Thoracic aorta (tissue), 2 donors: ENCODE measurements around the gene DCP1B. TPM values are rescaled to one million over a fixed set of nuclear protein-coding genes. Genes with fewer than 3 reads are reported as not detected.

Experiments
- ATAC-seq: fragments of 150-250 bp; one replicate; pipeline ENCODE4 v1.8.0; 2017; ENCODE audit warnings: low read depth; ENCODE audit not compliant: insufficient number of reproducible peaks, low FRiP score
- DNase-seq: peaks from one replicate; pipeline ENCODE4 v3.0.0-alpha.2; 2020; ENCODE audit warnings: low spot score
- H3K27ac ChIP-seq, 2 donors: fragments of 200-600 bp; sonication (generic); 1 replicate in 1 of 2; 2 replicates in 1 of 2; pipeline ENCODE4 v1.5.1; 2016; ENCODE audit warnings: mild to moderate bottlenecking in 2 of 2, moderate library complexity in 2 of 2
- H3K27me3 ChIP-seq: fragments of 200-600 bp; sonication (generic); replicated peaks from 2 replicates; pipeline ENCODE4 v1.6.0; 2016; ENCODE audit warnings: mild to moderate bottlenecking; ENCODE audit not compliant: insufficient read depth
- H3K36me3 ChIP-seq: fragments of 200-600 bp; sonication (generic); one replicate; pipeline ENCODE4 v1.5.1; 2016
- H3K4me1 ChIP-seq, 2 donors: fragments of 200-600 bp; sonication (generic); 1 replicate in 1 of 2; 2 replicates in 1 of 2; pipeline versions ENCODE4 v1.5.1 to v1.6.0; 2016; ENCODE audit warnings: low read depth in 2 of 2, mild to moderate bottlenecking in 1 of 2; ENCODE audit not compliant: control insufficient read depth in 1 of 2
- H3K4me3 ChIP-seq: fragments of 200-600 bp; sonication (generic); 2 replicates; pipeline ENCODE4 v1.5.1; 2016; ENCODE audit warnings: mild to moderate bottlenecking
- H3K9me3 ChIP-seq: fragments of 200-600 bp; sonication (generic); 2 replicates; pipeline ENCODE4 v1.5.1; 2016
- CTCF ChIP-seq: fragments of 200-600 bp; sonication (generic); IDR thresholded peaks from one replicate; pipeline ENCODE4 v1.5.1; 2019; ENCODE audit warnings: antibody characterized with exemption
- total RNA-seq, 2 donors: library from RNA; depleted of rRNA; stranded (reverse); fragments of >200 nt; gene quantifications; one replicate each; pipeline versions ENCODE4 v1.1.0 to v1.2.3, GENCODE V29; 2016

DCP1B gene
- total RNA-seq, 2 donors from 2014 or later = 16.6 to 19.5 TPM

DNA sequence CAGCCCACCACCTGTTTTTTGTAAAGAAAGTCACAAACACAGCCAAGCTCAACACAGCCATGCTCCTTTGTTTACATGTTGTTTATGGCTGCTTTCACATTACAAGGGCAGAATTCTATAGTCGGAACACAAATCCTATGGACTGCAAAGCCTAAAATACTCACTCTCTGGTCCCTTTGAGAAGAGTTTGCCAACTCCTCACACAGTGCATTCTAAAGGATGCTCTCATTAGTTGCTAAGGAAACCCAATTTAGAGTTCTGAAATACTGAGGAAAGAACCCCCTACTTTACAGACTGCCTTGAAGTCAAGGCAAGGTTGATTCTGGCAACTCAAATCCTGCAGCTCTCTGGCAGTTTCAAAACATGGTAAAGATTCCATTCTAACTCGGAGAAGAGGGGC lies 38.3 kb downstream of the DCP1B start:
- Histone ChIP-seq H3K27me3 (no peaks in the 10 kb centered on the region), H3K4me3 (no peak overlapping the region), H3K4me1 (peaks cover 17 to 21% of the 10 kb centered on the region in 2 donors), H3K9me3 (no peaks in the 10 kb centered on the region), H3K36me3 (peaks cover 10% of the 10 kb centered on the region), H3K27ac (no peak overlapping the region)
- TF ChIP-seq CTCF = no peak
- DNase-seq (no peak), ATAC-seq (no peak)

DNA sequence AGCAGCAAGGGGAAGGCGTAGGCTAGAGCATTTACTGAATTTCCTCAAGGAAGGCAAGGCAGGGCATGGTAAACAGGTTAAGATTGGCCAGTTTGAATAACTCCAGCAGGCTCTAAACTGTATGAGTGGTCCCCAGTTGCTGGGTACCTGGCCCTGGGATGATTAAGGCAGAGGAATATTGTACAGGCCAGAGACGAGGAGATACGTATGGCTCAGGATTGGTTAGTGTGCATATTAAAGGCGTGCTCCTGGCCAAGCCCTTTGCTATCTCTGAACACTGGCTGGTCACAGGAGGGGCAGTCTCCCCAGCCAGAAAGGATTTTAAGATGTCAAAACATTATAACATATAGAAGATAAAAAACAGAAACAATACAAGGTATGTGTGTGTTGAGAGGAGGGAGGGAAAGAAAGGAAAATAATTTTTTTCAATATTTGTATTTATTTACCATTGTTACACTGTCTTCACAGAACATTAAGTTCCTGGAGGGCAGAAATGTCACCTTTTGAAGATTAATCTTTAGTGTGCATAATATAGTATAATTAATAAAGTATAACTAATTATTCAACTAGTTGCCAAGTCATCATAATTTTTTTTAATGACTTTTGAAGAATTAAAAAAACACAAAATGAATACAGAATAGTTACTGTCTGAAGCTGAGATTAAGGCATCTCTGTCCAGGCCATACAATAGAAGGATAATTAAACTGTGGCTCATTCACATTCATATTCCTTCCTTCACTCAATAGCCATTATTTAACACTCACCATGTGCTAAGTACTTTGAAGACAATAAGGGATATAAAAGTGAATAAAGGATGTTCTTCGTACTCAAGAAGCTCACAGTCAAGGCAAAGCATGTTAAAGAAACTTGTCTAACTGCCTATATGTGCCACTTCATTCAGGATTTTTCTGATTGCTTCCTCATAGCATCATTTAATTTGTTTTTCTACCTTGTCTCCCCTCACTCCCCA lies 41.9 kb downstream of the DCP1B start:
- H3K4me3 ChIP-seq = no peak overlapping the region
- peaks cover 18% of the 10 kb centered on the region for H3K36me3 ChIP-seq
- H3K27me3 ChIP-seq = no peaks in the 10 kb centered on the region
- ATAC-seq (no peak), DNase-seq (no peak)
- H3K4me1 ChIP-seq = no peaks in the 10 kb centered on the region
- no peaks in the 10 kb centered on the region for H3K9me3 ChIP-seq
- no peak overlapping the region for H3K27ac ChIP-seq
- no peak for TF ChIP-seq CTCF

- DNase-seq = no peak
- H3K27me3 ChIP-seq = no peaks in the 10 kb centered on the region
- H3K27ac ChIP-seq = no peak overlapping the region
- H3K36me3 ChIP-seq = peaks cover 33% of the 10 kb centered on the region
- TF ChIP-seq CTCF = no peak
- H3K4me1 ChIP-seq = no peaks in the 10 kb centered on the region
- ATAC-seq = no peak
- H3K4me3 ChIP-seq = no peak overlapping the region
- no peaks in the 10 kb centered on the region for H3K9me3 ChIP-seq
These were observed 47.5 kb downstream of the DCP1B start for GRCh38 chr12:1956716-1957115.

DNA sequence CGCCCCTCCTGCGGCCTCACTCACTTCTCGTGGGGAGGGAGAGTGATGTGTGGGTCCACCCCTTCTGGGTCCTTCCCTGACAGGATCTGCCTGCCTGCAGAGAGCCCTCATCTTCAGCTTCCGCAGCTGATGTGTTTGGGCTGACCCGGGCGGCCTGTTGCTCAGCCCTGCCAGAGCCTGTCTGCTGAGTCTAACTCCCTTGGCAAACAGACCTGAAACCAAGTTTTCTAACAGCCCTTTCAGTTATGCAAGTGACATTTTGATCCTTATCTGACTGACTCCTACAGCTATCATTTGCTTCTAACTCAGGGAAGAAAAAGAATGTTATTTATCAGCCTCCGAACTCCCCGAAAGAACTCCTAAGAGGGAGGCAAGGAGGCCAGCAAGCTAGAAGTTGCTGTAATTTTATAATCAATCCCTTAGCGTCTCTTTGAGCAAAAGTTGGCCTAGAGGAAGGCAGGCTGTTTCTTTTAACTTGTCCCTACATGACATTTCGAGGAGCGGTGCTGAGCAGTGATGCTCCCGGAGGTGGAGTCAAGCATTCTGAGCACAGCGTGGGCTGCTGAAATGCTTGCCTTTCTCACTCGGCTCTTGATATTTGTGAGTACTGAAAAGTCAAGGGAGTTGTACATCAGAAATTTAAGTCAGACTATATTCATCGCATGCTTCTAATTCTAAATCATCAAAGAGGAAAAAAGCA lies 54.3 kb downstream of the DCP1B start:
- no peak for DNase-seq
- no peaks in the 10 kb centered on the region for H3K27me3 ChIP-seq
- no peaks in the 10 kb centered on the region for H3K4me1 ChIP-seq
- H3K36me3 ChIP-seq = peaks cover 34% of the 10 kb centered on the region
- H3K9me3 ChIP-seq = no peaks in the 10 kb centered on the region
- peak overlapping the region in 1 of 2 donors; percentile 15 for H3K27ac ChIP-seq
- H3K4me3 ChIP-seq = no peak overlapping the region
- TF ChIP-seq CTCF = no peak
- no peak for ATAC-seq

- no peak overlapping the region for H3K4me3 ChIP-seq
- ATAC-seq (no peak), DNase-seq (no peak)
- H3K27me3 ChIP-seq = no peaks in the 10 kb centered on the region
- no peaks in the 10 kb centered on the region for H3K9me3 ChIP-seq
- H3K27ac ChIP-seq = no peak overlapping the region
- TF ChIP-seq CTCF = no peak
- peaks cover 31% of the 10 kb centered on the region for H3K36me3 ChIP-seq
- no peaks in the 10 kb centered on the region for H3K4me1 ChIP-seq
These were observed 55.4 kb downstream of the DCP1B start for GRCh38 chr12:1948883-1949282.
